Parathyroid adenoma (tissue), 2 donors: ENCODE data around the gene TSR2.
A peak's percentile ranks its signal among the peaks of the same experiment; 100 is the strongest.
"Not testable (repeated sequence)": the region's sequence is repeated elsewhere in the genome, so short reads cannot be mapped to it uniquely, and the experiment has no call there.

Experiments
- H2AFZ ChIP-seq: fragments of 300-600 bp; sonication (generic); one replicate; pipeline ENCODE4 v1.7.0; 2017; ENCODE audit warnings: antibody characterized with exemption, mild to moderate bottlenecking
- H3K27ac ChIP-seq: fragments of 300-600 bp; sonication (generic); one replicate; pipeline ENCODE4 v1.7.0; 2017
- H3K27me3 ChIP-seq: fragments of 300-600 bp; sonication (generic); one replicate; pipeline ENCODE4 v1.7.0; 2017; ENCODE audit warnings: low read length; ENCODE audit not compliant: control insufficient read depth, insufficient read depth
- H3K36me3 ChIP-seq: fragments of 300-600 bp; sonication (generic); one replicate; pipeline ENCODE4 v1.7.0; 2017; ENCODE audit warnings: low read length; ENCODE audit not compliant: control insufficient read depth, insufficient read depth
- H3K4me1 ChIP-seq: fragments of 300-600 bp; sonication (generic); one replicate; pipeline ENCODE4 v1.7.0; 2017; ENCODE audit warnings: control low read depth
- H3K4me2 ChIP-seq: fragments of 300-600 bp; sonication (generic); one replicate; pipeline ENCODE4 v1.7.0; 2017; ENCODE audit warnings: low read length
- H3K4me3 ChIP-seq: fragments of 300-600 bp; sonication (generic); one replicate; pipeline ENCODE4 v1.7.0; 2017; ENCODE audit warnings: low read depth, low read length
- H3K79me2 ChIP-seq: fragments of 300-600 bp; sonication (generic); one replicate; pipeline ENCODE4 v1.7.0; 2017; ENCODE audit warnings: control low read depth
- H3K9ac ChIP-seq: fragments of 300-600 bp; sonication (generic); one replicate; pipeline ENCODE4 v1.7.0; 2017; ENCODE audit warnings: mild to moderate bottlenecking
- H3K9me3 ChIP-seq: fragments of 300-600 bp; sonication (generic); one replicate; pipeline ENCODE4 v1.7.0; 2017; ENCODE audit warnings: low read length; ENCODE audit not compliant: control insufficient read depth
- TF ChIP-seq, protein P1 (sequence below): fragments of 300-600 bp; sonication (generic); IDR thresholded peaks from one replicate; pipeline ENCODE4 v1.7.0; 2017; ENCODE audit warnings: antibody characterized with exemption, mild to moderate bottlenecking
- donor health status: primary hyperparathyroidism.

Gene TSR2

DNA sequence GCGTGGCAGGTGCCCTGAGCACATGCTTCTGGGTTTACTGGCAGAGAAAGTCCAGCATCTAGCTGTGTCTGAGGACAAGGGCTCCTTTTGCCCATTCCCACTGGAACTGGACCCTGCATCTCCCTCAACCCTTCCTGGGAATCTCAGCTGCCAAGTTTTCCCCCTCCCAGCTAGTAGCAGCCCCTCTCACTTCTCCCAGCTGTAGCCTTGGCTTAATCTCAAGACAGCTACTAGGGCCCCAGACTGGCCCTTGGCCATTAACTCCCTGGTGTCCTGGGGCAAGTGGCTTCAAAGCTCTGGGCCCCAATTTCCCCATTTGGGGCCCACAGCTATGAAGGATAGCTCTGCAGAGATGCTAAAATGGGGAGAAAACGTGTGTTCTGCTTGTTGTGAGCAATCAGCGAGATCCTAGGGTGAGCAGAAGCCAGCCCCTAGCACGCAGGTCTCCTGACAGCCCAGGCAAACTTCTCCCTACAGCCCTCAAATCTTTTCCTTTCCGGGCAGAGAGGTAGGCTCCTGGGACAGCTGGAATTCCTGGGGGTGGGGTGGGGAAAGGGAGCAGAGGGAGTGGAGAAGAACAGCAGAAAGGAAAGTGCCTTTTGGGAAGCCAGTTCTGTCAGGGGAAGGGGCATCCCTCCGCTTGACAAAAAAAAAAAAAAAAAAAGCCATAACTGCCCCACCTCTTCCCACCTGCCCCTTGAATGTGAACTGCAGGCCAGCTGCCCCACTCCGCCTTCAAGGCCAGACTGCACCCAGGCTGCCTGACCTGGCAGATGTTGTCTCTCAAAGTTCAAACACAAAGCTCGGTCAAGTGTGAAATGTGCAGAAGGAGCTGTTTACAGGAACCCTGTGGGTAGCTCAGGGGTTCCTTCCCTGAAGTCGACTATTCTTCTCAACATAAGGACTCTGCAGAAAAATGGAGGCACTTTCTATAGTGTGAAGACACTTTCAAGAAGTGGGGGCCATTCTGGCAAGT, 39.2 kb downstream of the TSR2 start:
- H3K27ac ChIP-seq, result peak overlapping the region; percentile 67
- TF ChIP-seq, protein P1, sequence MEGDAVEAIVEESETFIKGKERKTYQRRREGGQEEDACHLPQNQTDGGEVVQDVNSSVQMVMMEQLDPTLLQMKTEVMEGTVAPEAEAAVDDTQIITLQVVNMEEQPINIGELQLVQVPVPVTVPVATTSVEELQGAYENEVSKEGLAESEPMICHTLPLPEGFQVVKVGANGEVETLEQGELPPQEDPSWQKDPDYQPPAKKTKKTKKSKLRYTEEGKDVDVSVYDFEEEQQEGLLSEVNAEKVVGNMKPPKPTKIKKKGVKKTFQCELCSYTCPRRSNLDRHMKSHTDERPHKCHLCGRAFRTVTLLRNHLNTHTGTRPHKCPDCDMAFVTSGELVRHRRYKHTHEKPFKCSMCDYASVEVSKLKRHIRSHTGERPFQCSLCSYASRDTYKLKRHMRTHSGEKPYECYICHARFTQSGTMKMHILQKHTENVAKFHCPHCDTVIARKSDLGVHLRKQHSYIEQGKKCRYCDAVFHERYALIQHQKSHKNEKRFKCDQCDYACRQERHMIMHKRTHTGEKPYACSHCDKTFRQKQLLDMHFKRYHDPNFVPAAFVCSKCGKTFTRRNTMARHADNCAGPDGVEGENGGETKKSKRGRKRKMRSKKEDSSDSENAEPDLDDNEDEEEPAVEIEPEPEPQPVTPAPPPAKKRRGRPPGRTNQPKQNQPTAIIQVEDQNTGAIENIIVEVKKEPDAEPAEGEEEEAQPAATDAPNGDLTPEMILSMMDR, result no peak

DNA sequence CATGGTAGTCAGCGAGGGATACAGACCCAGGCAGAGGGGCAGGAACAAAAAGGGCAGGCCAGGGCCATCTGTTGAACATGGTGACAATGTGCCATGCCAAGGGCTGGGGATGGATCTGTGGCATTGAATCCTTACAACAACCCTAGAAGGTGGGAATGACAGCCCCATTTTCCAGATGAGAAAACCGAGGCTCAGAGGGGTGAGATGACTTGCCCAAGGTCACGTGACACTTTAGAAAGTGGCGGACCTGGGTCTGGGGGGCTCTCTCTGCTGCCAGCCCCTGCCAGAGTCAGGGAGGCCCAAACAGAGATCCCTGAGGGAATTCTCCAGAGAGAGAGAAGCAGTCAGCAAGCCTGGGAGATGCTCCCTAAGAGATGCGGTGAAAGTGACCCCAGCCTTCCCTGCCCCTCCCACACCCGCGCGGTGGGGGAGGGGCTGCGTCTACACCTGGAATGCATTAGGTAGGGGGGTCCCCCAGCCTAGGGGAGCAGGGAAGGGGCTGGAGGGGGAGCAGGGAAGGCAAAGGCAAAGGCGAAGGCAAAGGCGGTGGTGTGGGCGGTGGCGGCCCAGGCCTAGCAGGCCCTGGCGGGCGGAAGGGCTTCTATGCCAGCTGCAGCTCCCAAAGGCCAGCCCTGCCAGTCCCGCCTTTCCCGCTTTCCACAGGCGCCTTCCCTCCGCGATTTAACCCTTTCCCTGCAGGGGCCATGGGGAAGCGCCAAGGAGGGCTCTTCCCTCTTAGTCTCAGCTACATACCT, 42.8 kb downstream of the TSR2 start:
- H3K9me3 ChIP-seq, result no peaks in the 10 kb centered on the region

More for the DNA sequence above, 39.2 kb downstream of the TSR2 start:
- H2AFZ ChIP-seq, result peak overlapping the region; percentile 56
- H3K9me3 ChIP-seq, result no peaks in the 10 kb centered on the region
- H3K79me2 ChIP-seq, result peaks cover 12% of the 10 kb centered on the region
- H3K36me3 ChIP-seq, result no peaks in the 10 kb centered on the region
- H3K9ac ChIP-seq, result no peak overlapping the region
- H3K4me2 ChIP-seq, result no peak overlapping the region
- H3K27me3 ChIP-seq, result no peaks in the 10 kb centered on the region
- H3K4me1 ChIP-seq, result peaks cover 11% of the 10 kb centered on the region
- H3K4me3 ChIP-seq, result no peak overlapping the region

DNA sequence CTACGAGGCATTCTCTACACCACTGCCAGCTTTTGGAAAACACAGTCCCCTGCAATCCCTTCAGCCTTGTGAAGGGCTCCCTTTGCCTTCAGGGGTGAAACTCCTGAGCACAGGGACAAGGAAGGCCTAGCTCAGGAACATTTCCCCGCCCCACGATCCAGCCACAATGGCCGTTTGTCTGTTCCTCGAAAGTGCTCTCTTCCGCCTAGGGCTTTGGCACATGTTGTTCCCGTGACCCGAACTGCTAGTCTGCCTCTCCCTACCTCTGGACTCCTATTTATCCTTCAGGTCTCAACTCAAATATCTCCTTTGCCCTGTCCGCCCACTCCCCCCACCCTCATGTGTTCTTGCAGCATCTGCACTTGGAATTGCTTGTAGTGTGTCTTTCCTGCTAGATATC, 43.7 kb downstream of the TSR2 start:
- H3K27ac ChIP-seq, result no peak overlapping the region
- no peak overlapping the region for H3K4me2 ChIP-seq
- H3K4me1 ChIP-seq, result peaks cover 11% of the 10 kb centered on the region
- no peak overlapping the region for H3K4me3 ChIP-seq
- H3K9ac ChIP-seq, result no peak overlapping the region
- peak overlapping the region; percentile 61 for H2AFZ ChIP-seq
- TF ChIP-seq, protein P1, result no peak
- no peaks in the 10 kb centered on the region for H3K36me3 ChIP-seq
- H3K79me2 ChIP-seq, result peaks cover under 1% of the 10 kb centered on the region
- H3K27me3 ChIP-seq, result no peaks in the 10 kb centered on the region
- H3K9me3 ChIP-seq, result no peaks in the 10 kb centered on the region

More for the DNA sequence above, 42.8 kb downstream of the TSR2 start:
- Histone ChIP-seq H3K79me2 (peaks cover 3% of the 10 kb centered on the region), H3K27me3 (no peaks in the 10 kb centered on the region), H3K9ac (no peak overlapping the region), H3K27ac (peak overlapping the region; percentile 60), H3K4me3 (no peak overlapping the region), H3K36me3 (no peaks in the 10 kb centered on the region), H3K4me2 (no peak overlapping the region), H2AFZ (peak overlapping the region; percentile 61), H3K4me1 (peaks cover 11% of the 10 kb centered on the region)
- TF ChIP-seq, protein P1, result no peak

DNA sequence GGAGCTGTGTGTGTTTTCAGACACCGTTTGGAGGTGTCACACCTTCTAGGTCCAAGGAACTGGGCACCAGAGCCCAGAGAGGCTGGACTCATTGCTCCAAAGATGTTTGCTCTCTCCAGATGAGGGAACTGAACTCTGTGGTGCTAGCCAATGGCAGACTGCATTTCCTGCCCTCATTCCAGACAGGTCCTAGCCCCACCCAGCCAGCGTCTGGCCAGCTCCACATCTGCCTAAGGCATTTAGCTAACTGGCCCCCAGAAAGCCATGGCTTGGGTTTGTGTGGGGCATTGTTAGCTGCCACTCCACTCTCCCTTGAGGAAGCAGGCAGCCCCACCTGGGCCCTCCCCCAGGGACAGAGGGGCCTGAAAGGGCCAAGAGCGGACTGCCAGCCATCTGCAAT, 44.5 kb downstream of the TSR2 start:
- no peak overlapping the region for H3K27ac ChIP-seq

DNA sequence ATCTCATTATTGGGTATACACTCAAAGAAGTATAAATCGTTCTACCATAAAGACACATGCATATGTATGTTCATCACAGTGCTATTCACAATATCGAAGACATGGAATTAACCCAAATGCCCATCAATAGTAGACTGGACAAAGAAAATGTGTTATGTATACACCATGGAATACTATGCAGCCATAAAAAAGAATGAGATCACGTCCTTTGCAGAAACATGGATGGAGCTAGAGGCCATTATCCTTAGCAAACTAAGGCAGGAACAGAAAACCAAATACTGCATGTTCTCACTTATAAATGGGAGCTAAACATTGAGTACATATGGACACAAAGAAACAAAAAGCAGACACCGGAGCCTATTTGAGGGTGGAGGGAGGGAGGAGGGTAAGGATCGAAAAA, 49.6 kb downstream of the TSR2 start:
- not testable (repeated sequence) for H3K27ac ChIP-seq, H3K4me2 ChIP-seq, H2AFZ ChIP-seq, H3K4me1 ChIP-seq, H3K27me3 ChIP-seq, H3K36me3 ChIP-seq, H3K4me3 ChIP-seq, H3K9ac ChIP-seq, H3K9me3 ChIP-seq
- peaks cover 17% of the 10 kb centered on the region for H3K79me2 ChIP-seq

More for the DNA sequence above, 44.5 kb downstream of the TSR2 start:
- Histone ChIP-seq H3K27me3 (no peaks in the 10 kb centered on the region), H2AFZ (no peak overlapping the region), H3K9me3 (no peaks in the 10 kb centered on the region), H3K4me1 (peaks cover 6% of the 10 kb centered on the region), H3K36me3 (no peaks in the 10 kb centered on the region), H3K79me2 (peaks cover 3% of the 10 kb centered on the region), H3K4me3 (no peak overlapping the region), H3K9ac (no peak overlapping the region), H3K4me2 (no peak overlapping the region)
- TF ChIP-seq, protein P1, result no peak
